Measurements from ENCODE around the gene HACE1.

GRCh38 chr6:104685871-104686549 is 173.7 kb downstream of the HACE1 start:
- no peak for TF ChIP-seq CTCF (IDR thresholded peaks at IDR 0.05)
- no peak for TF ChIP-seq POLR2A (IDR thresholded peaks at IDR 0.05)
